AG04449 (cell line): ENCODE results near the gene RAP1GAP2.

ENCODE experiments used
- CTCF ChIA-PET: fragments of 350-600 bp; formaldehyde crosslinking; extraction: SDS; loops from one replicate; lab custom pipeline; 2021; ENCODE audit warnings: antibody characterized with exemption; lab: Yijun Ruan, JAX
- POLR2A ChIA-PET: fragments of 400-600, 350-600 bp; formaldehyde crosslinking; extraction: SDS; loops from one replicate; lab custom pipeline; 2020; ENCODE audit warnings: antibody characterized with exemption, inconsistent platforms; lab: Yijun Ruan, JAX
- DNase-seq: peaks from one replicate; pipeline ENCODE4 v3.0.0-alpha.2; 2010; ENCODE audit warnings: low read depth, low spot score
- H3K4me3 ChIP-seq: 2 replicates; pipeline ENCODE4 v1.5.1; 2011; ENCODE audit warnings: low read depth, mild to moderate bottlenecking, control low read depth, low read length
- CTCF ChIP-seq: IDR thresholded peaks from one replicate; pipeline ENCODE4 v1.5.1; 2011; ENCODE audit warnings: mild to moderate bottlenecking, moderate library complexity, low read length, control low read depth, inconsistent platforms; ENCODE audit not compliant: insufficient read depth; ENCODE audit errors: missing control alignments

RAP1GAP2 gene

GRCh38 chr17:2962236-2962635 is 166.0 kb downstream of the RAP1GAP2 start:
- no peak overlapping the region for H3K4me3 ChIP-seq
- TF ChIP-seq CTCF, result no peak
- DNase-seq, result no peak
- ChIA-PET POLR2A (no interaction called here), CTCF (no interaction called here)

GRCh38 chr17:2962729-2963128 is 166.5 kb downstream of the RAP1GAP2 start:
- no peak overlapping the region for H3K4me3 ChIP-seq
- no peak for TF ChIP-seq CTCF
- no peak for DNase-seq
- CTCF ChIA-PET, result no interaction called here
- POLR2A ChIA-PET, result no interaction called here

GRCh38 chr17:2963332-2964027 is 167.2 kb downstream of the RAP1GAP2 start:
- TF ChIP-seq CTCF, result no peak
- no peak overlapping the region for H3K4me3 ChIP-seq
- DNase-seq, result no peak
- POLR2A ChIA-PET, result no interaction called here
- CTCF ChIA-PET, result no interaction called here

- TF ChIP-seq CTCF, result no peak
- CTCF ChIA-PET, result no interaction called here
- POLR2A ChIA-PET, result no interaction called here
- DNase-seq, result no peak
- H3K4me3 ChIP-seq, result no peak overlapping the region
Observed at GRCh38 chr17:2964028-2964356, 167.8 kb downstream of the RAP1GAP2 start.

- TF ChIP-seq CTCF, result no peak
- no peak for DNase-seq
- H3K4me3 ChIP-seq, result no peak overlapping the region
- POLR2A ChIA-PET, result no interaction called here
- CTCF ChIA-PET, result no interaction called here
Observed at GRCh38 chr17:2964370-2964769, 168.1 kb downstream of the RAP1GAP2 start.

GRCh38 chr17:2964831-2965230 is 168.6 kb downstream of the RAP1GAP2 start:
- ChIA-PET CTCF (no interaction called here), POLR2A (no interaction called here)
- no peak for DNase-seq
- TF ChIP-seq CTCF, result no peak
- H3K4me3 ChIP-seq, result no peak overlapping the region
